GM23338 (cell line): Measurements from ENCODE around the gene THAP9. TPM values are rescaled to one million over a fixed set of nuclear protein-coding genes. Genes with fewer than 3 reads are reported as not detected.

ENCODE experiments used
- ATAC-seq: fragments of 200-7000 bp; cut with Tn5 transposase; 3 replicates; pipeline ENCODE4 v1.9.1; 2020
- DNase-seq: peaks from one replicate; pipeline ENCODE4 v3.0.0-alpha.2; 2015; ENCODE audit warnings: low spot score
- H2AFZ ChIP-seq: fragments of 200-600 bp; sonication (generic); 2 replicates; pipeline ENCODE4 v1.8.0; 2016; ENCODE audit warnings: antibody characterized with exemption, mild to moderate bottlenecking, moderate library complexity
- H3F3A ChIP-seq: fragments of 200-600 bp; sonication (generic); replicated peaks from 2 replicates; pipeline ENCODE4 v1.8.0; 2017; ENCODE audit warnings: antibody characterized with exemption, mixed run types, low read depth
- H3K27ac ChIP-seq: fragments of 200-600 bp; sonication (generic); 2 replicates; pipeline ENCODE4 v1.6.1; 2016; ENCODE audit warnings: low read depth
- H3K27me3 ChIP-seq: fragments of 200-600 bp; sonication (generic); 2 replicates; pipeline ENCODE4 v1.8.0; 2016; ENCODE audit warnings: mild to moderate bottlenecking, mixed run types, moderate library complexity; ENCODE audit not compliant: insufficient read depth
- H3K36me3 ChIP-seq: fragments of 200-600 bp; sonication (generic); 2 replicates; pipeline ENCODE4 v1.8.0; 2016; ENCODE audit warnings: mild to moderate bottlenecking; ENCODE audit not compliant: insufficient read depth
- H3K4me1 ChIP-seq: fragments of 200-600 bp; sonication (generic); 2 replicates; pipeline ENCODE4 v1.8.0; 2016; ENCODE audit warnings: mild to moderate bottlenecking, moderate library complexity; ENCODE audit not compliant: insufficient read depth
- H3K4me2 ChIP-seq: fragments of 200-600 bp; sonication (generic); 2 replicates; pipeline ENCODE4 v1.7.1; 2017; ENCODE audit warnings: mixed run types
- H3K4me3 ChIP-seq: fragments of 200-600 bp; sonication (generic); 2 replicates; pipeline ENCODE4 v1.6.1; 2016; ENCODE audit warnings: mixed run types
- H3K79me2 ChIP-seq: fragments of 200-600 bp; sonication (generic); replicated peaks from 2 replicates; pipeline ENCODE4 v1.8.0; 2017; ENCODE audit warnings: mild to moderate bottlenecking; ENCODE audit not compliant: insufficient read depth
- H3K9me2 ChIP-seq: fragments of 200-600 bp; sonication (generic); 2 replicates; pipeline ENCODE4 v1.8.0; 2017; ENCODE audit not compliant: insufficient read depth
- H4K20me1 ChIP-seq: fragments of 200-600 bp; sonication (generic); replicated peaks from 2 replicates; pipeline ENCODE4 v1.8.0; 2017; ENCODE audit warnings: mild to moderate bottlenecking; ENCODE audit not compliant: insufficient read depth
- H3K27ac Mint-ChIP-seq: 2 replicates; pipeline ENCODE4 v1.8.0; 2020; ENCODE audit warnings: inconsistent platforms, mild to moderate bottlenecking, moderate library complexity, mixed read lengths
- H3K27me3 Mint-ChIP-seq: 3 replicates; pipeline ENCODE4 v1.8.0; 2022; ENCODE audit warnings: low read depth, mild to moderate bottlenecking, moderate library complexity, mixed read lengths, inconsistent platforms; ENCODE audit not compliant: insufficient read depth, poor library complexity
- H3K36me3 Mint-ChIP-seq: 3 replicates; pipeline ENCODE4 v1.8.0; 2021; ENCODE audit warnings: low read depth, mild to moderate bottlenecking, inconsistent platforms, moderate library complexity, mixed read lengths
- H3K4me1 Mint-ChIP-seq: 3 replicates; pipeline ENCODE4 v1.8.0; 2020; ENCODE audit warnings: mild to moderate bottlenecking, inconsistent platforms, mixed read lengths
- H3K4me3 Mint-ChIP-seq: 3 replicates; pipeline ENCODE4 v1.8.0; 2021; ENCODE audit warnings: moderate library complexity, mild to moderate bottlenecking, inconsistent platforms, mixed read lengths
- H3K9me3 Mint-ChIP-seq: 3 replicates; pipeline ENCODE4 v1.8.0; 2020; ENCODE audit warnings: moderate library complexity, mild to moderate bottlenecking, inconsistent platforms, mixed read lengths
- JUNB ChIP-seq: IDR thresholded peaks from one replicate; pipeline ENCODE4 v1.6.1; 2016; ENCODE audit warnings: antibody characterized with exemption; ENCODE audit not compliant: unreplicated experiment
- STAT1 ChIP-seq: IDR thresholded peaks from one replicate; pipeline ENCODE4 v1.6.1; 2016; ENCODE audit warnings: antibody characterized with exemption; ENCODE audit not compliant: unreplicated experiment
- polyA plus RNA-seq: library from polyadenylated mRNA; unstranded; fragments of >200 nt; fragmentation: Nextera tagmentation; extraction: Ambion mirVana; gene quantifications from 2 replicates; pipeline ENCODE4 v1.2.1, GENCODE V29; 2016
- total RNA-seq: library from RNA; depleted of rRNA; stranded (reverse); fragments of >200 nt; shearing (Covaris generic); gene quantifications from 2 replicates; pipeline ENCODE4 v1.2.3, GENCODE V29; 2014
- TF ChIP-seq, protein P1 (sequence below): fragments of 250-450 bp; sonication (Bioruptor Pico); IDR thresholded peaks from 2 replicates; pipeline ENCODE4 v1.5.0; 2020; ENCODE audit warnings: mild to moderate bottlenecking, moderate library complexity
- TF ChIP-seq, protein P2 (sequence below): IDR thresholded peaks from one replicate; pipeline ENCODE4 v1.6.1; 2018; ENCODE audit warnings: antibody characterized with exemption; ENCODE audit not compliant: unreplicated experiment
- TF ChIP-seq, protein P3 (sequence below), 2 experiments: fragments of 200-600 bp in 1 of 2; sonication (generic) in 1 of 2; conservative IDR thresholded peaks; 2 replicates each; pipeline versions ENCODE4 v1.5.1 to v1.6.1; 2016 to 2017; ENCODE audit warnings: antibody characterized with exemption in 2 of 2, low read depth in 2 of 2, mild to moderate bottlenecking in 2 of 2, moderate library complexity in 1 of 2

THAP9 gene
- total and polyA plus RNA-seq, 2 experiments from 2014 or later = 8.7 to 22.3 TPM

DNA sequence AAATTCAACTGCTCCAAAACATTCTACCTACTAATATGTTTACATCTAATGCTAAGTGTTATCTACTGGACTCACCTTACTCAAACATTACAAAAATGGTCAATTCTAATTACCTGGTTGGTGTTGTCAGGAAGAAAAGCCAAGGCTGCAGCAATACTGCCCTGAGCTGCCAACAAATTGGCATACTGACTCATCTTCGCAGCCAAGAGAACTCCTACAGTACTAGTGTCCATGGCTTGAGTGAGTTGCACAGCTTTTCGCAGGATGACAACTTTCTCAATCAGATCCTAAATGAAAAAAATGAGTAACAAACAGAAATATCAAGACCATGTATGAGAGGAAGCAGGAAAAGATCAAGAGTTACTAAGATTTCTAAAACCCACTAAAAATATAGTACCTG, 49.2 kb upstream of the THAP9 start (continued):
- TF ChIP-seq, protein P1, sequence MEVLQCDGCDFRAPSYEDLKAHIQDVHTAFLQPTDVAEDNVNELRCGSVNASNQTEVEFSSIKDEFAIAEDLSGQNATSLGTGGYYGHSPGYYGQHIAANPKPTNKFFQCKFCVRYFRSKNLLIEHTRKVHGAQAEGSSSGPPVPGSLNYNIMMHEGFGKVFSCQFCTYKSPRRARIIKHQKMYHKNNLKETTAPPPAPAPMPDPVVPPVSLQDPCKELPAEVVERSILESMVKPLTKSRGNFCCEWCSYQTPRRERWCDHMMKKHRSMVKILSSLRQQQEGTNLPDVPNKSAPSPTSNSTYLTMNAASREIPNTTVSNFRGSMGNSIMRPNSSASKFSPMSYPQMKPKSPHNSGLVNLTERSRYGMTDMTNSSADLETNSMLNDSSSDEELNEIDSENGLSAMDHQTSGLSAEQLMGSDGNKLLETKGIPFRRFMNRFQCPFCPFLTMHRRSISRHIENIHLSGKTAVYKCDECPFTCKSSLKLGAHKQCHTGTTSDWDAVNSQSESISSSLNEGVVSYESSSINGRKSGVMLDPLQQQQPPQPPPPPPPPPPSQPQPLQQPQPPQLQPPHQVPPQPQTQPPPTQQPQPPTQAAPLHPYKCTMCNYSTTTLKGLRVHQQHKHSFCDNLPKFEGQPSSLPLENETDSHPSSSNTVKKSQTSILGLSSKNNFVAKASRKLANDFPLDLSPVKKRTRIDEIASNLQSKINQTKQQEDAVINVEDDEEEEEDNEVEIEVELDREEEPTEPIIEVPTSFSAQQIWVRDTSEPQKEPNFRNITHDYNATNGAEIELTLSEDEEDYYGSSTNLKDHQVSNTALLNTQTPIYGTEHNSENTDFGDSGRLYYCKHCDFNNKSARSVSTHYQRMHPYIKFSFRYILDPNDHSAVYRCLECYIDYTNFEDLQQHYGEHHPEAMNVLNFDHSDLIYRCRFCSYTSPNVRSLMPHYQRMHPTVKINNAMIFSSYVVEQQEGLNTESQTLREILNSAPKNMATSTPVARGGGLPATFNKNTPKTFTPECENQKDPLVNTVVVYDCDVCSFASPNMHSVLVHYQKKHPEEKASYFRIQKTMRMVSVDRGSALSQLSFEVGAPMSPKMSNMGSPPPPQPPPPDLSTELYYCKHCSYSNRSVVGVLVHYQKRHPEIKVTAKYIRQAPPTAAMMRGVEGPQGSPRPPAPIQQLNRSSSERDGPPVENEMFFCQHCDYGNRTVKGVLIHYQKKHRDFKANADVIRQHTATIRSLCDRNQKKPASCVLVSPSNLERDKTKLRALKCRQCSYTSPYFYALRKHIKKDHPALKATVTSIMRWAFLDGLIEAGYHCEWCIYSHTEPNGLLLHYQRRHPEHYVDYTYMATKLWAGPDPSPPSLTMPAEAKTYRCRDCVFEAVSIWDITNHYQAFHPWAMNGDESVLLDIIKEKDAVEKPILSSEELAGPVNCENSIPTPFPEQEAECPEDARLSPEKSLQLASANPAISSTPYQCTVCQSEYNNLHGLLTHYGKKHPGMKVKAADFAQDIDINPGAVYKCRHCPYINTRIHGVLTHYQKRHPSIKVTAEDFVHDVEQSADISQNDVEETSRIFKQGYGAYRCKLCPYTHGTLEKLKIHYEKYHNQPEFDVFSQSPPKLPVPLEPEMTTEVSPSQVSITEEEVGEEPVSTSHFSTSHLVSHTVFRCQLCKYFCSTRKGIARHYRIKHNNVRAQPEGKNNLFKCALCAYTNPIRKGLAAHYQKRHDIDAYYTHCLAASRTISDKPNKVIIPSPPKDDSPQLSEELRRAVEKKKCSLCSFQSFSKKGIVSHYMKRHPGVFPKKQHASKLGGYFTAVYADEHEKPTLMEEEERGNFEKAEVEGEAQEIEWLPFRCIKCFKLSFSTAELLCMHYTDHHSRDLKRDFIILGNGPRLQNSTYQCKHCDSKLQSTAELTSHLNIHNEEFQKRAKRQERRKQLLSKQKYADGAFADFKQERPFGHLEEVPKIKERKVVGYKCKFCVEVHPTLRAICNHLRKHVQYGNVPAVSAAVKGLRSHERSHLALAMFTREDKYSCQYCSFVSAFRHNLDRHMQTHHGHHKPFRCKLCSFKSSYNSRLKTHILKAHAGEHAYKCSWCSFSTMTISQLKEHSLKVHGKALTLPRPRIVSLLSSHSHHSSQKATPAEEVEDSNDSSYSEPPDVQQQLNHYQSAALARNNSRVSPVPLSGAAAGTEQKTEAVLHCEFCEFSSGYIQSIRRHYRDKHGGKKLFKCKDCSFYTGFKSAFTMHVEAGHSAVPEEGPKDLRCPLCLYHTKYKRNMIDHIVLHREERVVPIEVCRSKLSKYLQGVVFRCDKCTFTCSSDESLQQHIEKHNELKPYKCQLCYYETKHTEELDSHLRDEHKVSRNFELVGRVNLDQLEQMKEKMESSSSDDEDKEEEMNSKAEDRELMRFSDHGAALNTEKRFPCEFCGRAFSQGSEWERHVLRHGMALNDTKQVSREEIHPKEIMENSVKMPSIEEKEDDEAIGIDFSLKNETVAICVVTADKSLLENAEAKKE = no peak
- TF ChIP-seq STAT1 (no peak), JUNB (no peak)

DNA sequence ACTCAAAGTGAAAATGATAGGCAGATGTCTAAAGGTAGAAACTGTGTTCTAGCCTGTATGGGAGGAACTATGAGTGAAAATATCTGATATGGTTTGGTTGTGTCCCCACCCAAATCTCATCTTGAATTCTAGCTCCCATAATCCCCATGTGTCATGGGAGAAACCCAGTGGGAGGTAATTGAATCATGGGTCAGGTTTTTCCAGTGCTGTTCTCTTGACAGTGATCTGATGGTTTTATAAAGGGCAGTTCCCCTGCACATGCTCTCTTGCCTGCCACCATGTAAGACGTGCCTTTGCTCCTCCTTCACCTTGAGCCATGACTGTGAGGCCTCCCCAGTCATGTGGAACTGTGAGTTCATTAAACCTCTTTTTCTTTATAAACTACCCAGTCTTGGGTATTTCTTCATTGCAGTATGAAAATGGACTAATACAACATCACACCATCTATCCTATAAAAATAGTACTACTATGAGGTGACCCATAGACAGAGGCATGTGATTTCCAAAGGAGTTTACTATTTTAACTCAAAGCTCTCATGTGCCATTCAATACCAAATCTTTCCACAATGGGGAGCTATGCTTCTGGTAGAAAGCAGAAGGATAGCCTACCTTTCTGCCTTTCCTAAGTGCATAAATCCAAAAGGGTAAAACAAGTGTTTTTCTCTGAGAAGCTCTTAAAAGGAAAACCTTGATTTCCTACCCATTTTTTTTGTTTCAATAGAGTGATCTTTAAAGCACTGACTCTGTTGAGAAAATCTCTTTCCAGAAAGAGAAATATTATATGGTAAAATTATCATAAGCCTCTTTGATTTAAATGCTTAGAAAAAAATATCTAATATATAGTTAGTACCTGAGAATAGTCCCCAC, 48.4 kb upstream of the THAP9 start:
- peaks cover 12% of the 10 kb centered on the region; the same call in 1 of the 2 replicates for H4K20me1 ChIP-seq
- ATAC-seq (peak; percentile 41; the same call in 2 of the 3 replicates), DNase-seq (peak; percentile 77)
- Mint-ChIP-seq H3K36me3 (peaks cover 60% of the 10 kb centered on the region), H3K4me3 (no peak overlapping the region), H3K27me3 (no peaks in the 10 kb centered on the region), H3K4me1 (no peaks in the 10 kb centered on the region), H3K9me3 (no peaks in the 10 kb centered on the region), H3K27ac (no peak overlapping the region)
- no peaks in the 10 kb centered on the region for H3K9me2 ChIP-seq
- H3K4me1 ChIP-seq = no peaks in the 10 kb centered on the region
- H3K27ac ChIP-seq = no peak overlapping the region
- no peak overlapping the region for H3K4me2 ChIP-seq
- no peaks in the 10 kb centered on the region for H3F3A ChIP-seq
- H3K79me2 ChIP-seq = no peaks in the 10 kb centered on the region
- H3K27me3 ChIP-seq = no peaks in the 10 kb centered on the region
- no peak overlapping the region for H3K4me3 ChIP-seq
- no peak overlapping the region for H2AFZ ChIP-seq
- H3K36me3 ChIP-seq = peaks cover 32% of the 10 kb centered on the region; the same call in 1 of the 2 replicates
- TF ChIP-seq, protein P2, sequence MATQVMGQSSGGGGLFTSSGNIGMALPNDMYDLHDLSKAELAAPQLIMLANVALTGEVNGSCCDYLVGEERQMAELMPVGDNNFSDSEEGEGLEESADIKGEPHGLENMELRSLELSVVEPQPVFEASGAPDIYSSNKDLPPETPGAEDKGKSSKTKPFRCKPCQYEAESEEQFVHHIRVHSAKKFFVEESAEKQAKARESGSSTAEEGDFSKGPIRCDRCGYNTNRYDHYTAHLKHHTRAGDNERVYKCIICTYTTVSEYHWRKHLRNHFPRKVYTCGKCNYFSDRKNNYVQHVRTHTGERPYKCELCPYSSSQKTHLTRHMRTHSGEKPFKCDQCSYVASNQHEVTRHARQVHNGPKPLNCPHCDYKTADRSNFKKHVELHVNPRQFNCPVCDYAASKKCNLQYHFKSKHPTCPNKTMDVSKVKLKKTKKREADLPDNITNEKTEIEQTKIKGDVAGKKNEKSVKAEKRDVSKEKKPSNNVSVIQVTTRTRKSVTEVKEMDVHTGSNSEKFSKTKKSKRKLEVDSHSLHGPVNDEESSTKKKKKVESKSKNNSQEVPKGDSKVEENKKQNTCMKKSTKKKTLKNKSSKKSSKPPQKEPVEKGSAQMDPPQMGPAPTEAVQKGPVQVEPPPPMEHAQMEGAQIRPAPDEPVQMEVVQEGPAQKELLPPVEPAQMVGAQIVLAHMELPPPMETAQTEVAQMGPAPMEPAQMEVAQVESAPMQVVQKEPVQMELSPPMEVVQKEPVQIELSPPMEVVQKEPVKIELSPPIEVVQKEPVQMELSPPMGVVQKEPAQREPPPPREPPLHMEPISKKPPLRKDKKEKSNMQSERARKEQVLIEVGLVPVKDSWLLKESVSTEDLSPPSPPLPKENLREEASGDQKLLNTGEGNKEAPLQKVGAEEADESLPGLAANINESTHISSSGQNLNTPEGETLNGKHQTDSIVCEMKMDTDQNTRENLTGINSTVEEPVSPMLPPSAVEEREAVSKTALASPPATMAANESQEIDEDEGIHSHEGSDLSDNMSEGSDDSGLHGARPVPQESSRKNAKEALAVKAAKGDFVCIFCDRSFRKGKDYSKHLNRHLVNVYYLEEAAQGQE = no peak
- TF ChIP-seq, protein P3, sequence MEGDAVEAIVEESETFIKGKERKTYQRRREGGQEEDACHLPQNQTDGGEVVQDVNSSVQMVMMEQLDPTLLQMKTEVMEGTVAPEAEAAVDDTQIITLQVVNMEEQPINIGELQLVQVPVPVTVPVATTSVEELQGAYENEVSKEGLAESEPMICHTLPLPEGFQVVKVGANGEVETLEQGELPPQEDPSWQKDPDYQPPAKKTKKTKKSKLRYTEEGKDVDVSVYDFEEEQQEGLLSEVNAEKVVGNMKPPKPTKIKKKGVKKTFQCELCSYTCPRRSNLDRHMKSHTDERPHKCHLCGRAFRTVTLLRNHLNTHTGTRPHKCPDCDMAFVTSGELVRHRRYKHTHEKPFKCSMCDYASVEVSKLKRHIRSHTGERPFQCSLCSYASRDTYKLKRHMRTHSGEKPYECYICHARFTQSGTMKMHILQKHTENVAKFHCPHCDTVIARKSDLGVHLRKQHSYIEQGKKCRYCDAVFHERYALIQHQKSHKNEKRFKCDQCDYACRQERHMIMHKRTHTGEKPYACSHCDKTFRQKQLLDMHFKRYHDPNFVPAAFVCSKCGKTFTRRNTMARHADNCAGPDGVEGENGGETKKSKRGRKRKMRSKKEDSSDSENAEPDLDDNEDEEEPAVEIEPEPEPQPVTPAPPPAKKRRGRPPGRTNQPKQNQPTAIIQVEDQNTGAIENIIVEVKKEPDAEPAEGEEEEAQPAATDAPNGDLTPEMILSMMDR (conservative IDR thresholded peaks at IDR 0.05; ENCODE audit: low read depth in 2 of 2) = peak; percentile 60 to 64
